Panc1 (cell line): Measurements from ENCODE around the gene CYP2A6. TPM values are rescaled to one million over a fixed set of nuclear protein-coding genes. Genes with fewer than 3 reads are reported as not detected.
"Not testable (repeated sequence)": the region's sequence is repeated elsewhere in the genome, so short reads cannot be mapped to it uniquely, and the experiment has no call there.

ENCODE experiments used
- ATAC-seq: fragments of 200-7000 bp; cut with Tn5 transposase; 2 replicates; pipeline ENCODE4 v1.9.1; 2020; ENCODE audit warnings: mild to moderate bottlenecking, moderate library complexity
- BruUV-seq: library from RNA; stranded (reverse); fragments of 400-500 nt; replicated peaks from 2 replicates; lab custom pipeline; 2021; lab: Mats Ljungman, UMichigan
- CTCF ChIA-PET: fragments of 300-600 bp; sonication (Branson Sonifier 250); formaldehyde crosslinking; loops from one replicate; lab custom pipeline; 2022; ENCODE audit warnings: antibody characterized with exemption; lab: Charles Lee
- POLR2A ChIA-PET: fragments of 300-600 bp; sonication (Branson Sonifier 250); formaldehyde crosslinking; loops from one replicate; lab custom pipeline; 2022; ENCODE audit warnings: antibody characterized with exemption; lab: Charles Lee
- DNase-seq: peaks from one replicate; pipeline ENCODE4 v3.0.0-alpha.2; 2010; ENCODE audit warnings: low read depth, low spot score
- H3K27ac ChIP-seq: 2 replicates; pipeline ENCODE4 v1.5.1; 2011; ENCODE audit warnings: mild to moderate bottlenecking, low read length, inconsistent platforms
- H3K27me3 ChIP-seq: fragments of 200-500 bp; sonication (Bioruptor generic); 2 replicates; pipeline ENCODE4 v1.6.0; 2014; ENCODE audit warnings: low read length, inconsistent platforms; ENCODE audit not compliant: control insufficient read depth, insufficient read depth
- H3K36me3 ChIP-seq: fragments of 200-500 bp; sonication (Bioruptor generic); 2 replicates; pipeline ENCODE4 v1.5.1; 2014; ENCODE audit warnings: inconsistent platforms, mild to moderate bottlenecking, low read length, moderate library complexity; ENCODE audit not compliant: control insufficient read depth, insufficient read depth
- H3K4me1 ChIP-seq: 2 replicates; pipeline ENCODE4 v1.5.1; 2011; ENCODE audit warnings: inconsistent platforms, mild to moderate bottlenecking, low read length, moderate library complexity; ENCODE audit not compliant: control insufficient read depth, insufficient read depth
- H3K4me3 ChIP-seq, 2 experiments: 2 replicates each; pipeline ENCODE4 v1.5.1; 2011 to 2012; ENCODE audit warnings: low read depth in 2 of 2, low read length in 2 of 2, mild to moderate bottlenecking in 2 of 2, inconsistent platforms in 1 of 2, moderate library complexity in 1 of 2
- H3K9me3 ChIP-seq: fragments of 200-500 bp; sonication (Bioruptor generic); 2 replicates; pipeline ENCODE4 v1.5.1; 2014; ENCODE audit warnings: low read depth, mild to moderate bottlenecking, inconsistent platforms, low read length, moderate library complexity; ENCODE audit not compliant: control insufficient read depth, insufficient read depth
- CTCF ChIP-seq: fragments of 450-650 bp; IDR thresholded peaks from 2 replicates; pipeline ENCODE4 v1.5.1; 2017; ENCODE audit warnings: mild to moderate bottlenecking
- POLR2AphosphoS5 ChIP-seq: IDR thresholded peaks from 2 replicates; pipeline ENCODE4 v1.6.1; 2012; ENCODE audit warnings: mild to moderate bottlenecking, low read depth, low read length, moderate library complexity
- REST ChIP-seq, 2 experiments: IDR thresholded peaks; 2 replicates each; pipeline ENCODE4 v1.6.1; 2011 to 2012; ENCODE audit warnings: low read depth in 2 of 2, control low read depth in 1 of 2, low read length in 1 of 2, mild to moderate bottlenecking in 1 of 2, moderate library complexity in 1 of 2; ENCODE audit not compliant: insufficient read depth in 1 of 2
- SIN3A ChIP-seq: IDR thresholded peaks from 2 replicates; pipeline ENCODE4 v1.6.1; 2012; ENCODE audit warnings: low read depth, mild to moderate bottlenecking, low read length, moderate library complexity, borderline replicate concordance; ENCODE audit not compliant: insufficient read depth
- TCF7L2 ChIP-seq: IDR thresholded peaks from 2 replicates; pipeline ENCODE4 v1.6.1; 2011; ENCODE audit warnings: mild to moderate bottlenecking, low read depth, low read length, inconsistent platforms
- in situ Hi-C: cut with HindIII; loops from 2 replicates; pipeline ENCODE4 v1.10.0; 2016; ENCODE audit warnings: low sequenced_read_pairs, low pct_unique_long_range_greater_than_20kb
- intact Hi-C: fragments of 100-400 bp; cut with micrococcal nuclease; formaldehyde crosslinking; loops from one replicate; pipeline ENCODE4 v1.10.0; 2022; ENCODE audit not compliant: unreplicated experiment
- total RNA-seq: library from RNA; stranded (reverse); gene quantifications from one replicate; pipeline ENCODE4 v1.2.1, GENCODE V29; 2021; ENCODE audit not compliant: unreplicated experiment

The CYP2A6 gene
- total RNA-seq, 1 experiment from 2014 or later = 0.41 TPM

GRCh38 chr19:40842012-40842411 is 8.2 kb downstream of the CYP2A6 start:
- POLR2A ChIA-PET, H3K27me3 ChIP-seq, H3K4me1 ChIP-seq, intact Hi-C loops, H3K36me3 ChIP-seq, ATAC-seq, CTCF ChIA-PET, H3K4me3 ChIP-seq, H3K9me3 ChIP-seq, H3K27ac ChIP-seq, DNase-seq, in situ Hi-C loops, BruUV-seq: not testable (repeated sequence)

GRCh38 chr19:40838477-40838876 is 11.8 kb downstream of the CYP2A6 start:
- CTCF ChIA-PET, H3K4me1 ChIP-seq, ATAC-seq, BruUV-seq, intact Hi-C loops, in situ Hi-C loops, H3K36me3 ChIP-seq, H3K27me3 ChIP-seq, DNase-seq, H3K27ac ChIP-seq, H3K4me3 ChIP-seq, H3K9me3 ChIP-seq: not testable (repeated sequence)
- POLR2A ChIA-PET = interaction anchor here (0.7 kb wide), 1 partner anchor 309 kb away, joined by 10 read pairs; no protein-coding TSS in a partner anchor

GRCh38 chr19:40836754-40837429 is 13.4 kb downstream of the CYP2A6 start:
- no TSS peak for BruUV-seq
- Histone ChIP-seq H3K36me3 (no peaks in the 10 kb centered on the region), H3K4me3 (no peak overlapping the region), H3K4me1 (no peaks in the 10 kb centered on the region), H3K9me3 (no peaks in the 10 kb centered on the region), H3K27me3 (no peaks in the 10 kb centered on the region), H3K27ac (no peak overlapping the region)
- ChIA-PET POLR2A (no interaction called here), CTCF (no interaction called here)
- no peak for TF ChIP-seq SIN3A
- no peak for TF ChIP-seq REST (IDR thresholded peaks at IDR 0.05; ENCODE audit: insufficient read depth in 1 of 2, low read depth in 2 of 2, low read length in 1 of 2)
- no peak for TF ChIP-seq POLR2AphosphoS5
- TF ChIP-seq TCF7L2 = no peak
- no peak for TF ChIP-seq CTCF
- ATAC-seq (no peak), DNase-seq (no peak)
- in situ Hi-C loops (no loop called here), intact Hi-C loops (no loop called here)

GRCh38 chr19:40833728-40834533 is 16.3 kb downstream of the CYP2A6 start:
- intact Hi-C loops, DNase-seq, H3K27me3 ChIP-seq, H3K9me3 ChIP-seq, in situ Hi-C loops, H3K27ac ChIP-seq, POLR2A ChIA-PET, ATAC-seq, H3K4me3 ChIP-seq, BruUV-seq, H3K4me1 ChIP-seq, H3K36me3 ChIP-seq: not testable (repeated sequence)
- CTCF ChIA-PET = interaction anchor here (0.6 kb wide), 1 partner anchor 31 kb away, joined by 5 read pairs; no protein-coding TSS in a partner anchor

GRCh38 chr19:40832431-40832790 is 17.8 kb downstream of the CYP2A6 start:
- DNase-seq, H3K36me3 ChIP-seq, H3K4me1 ChIP-seq, BruUV-seq, ATAC-seq, H3K4me3 ChIP-seq, intact Hi-C loops, H3K27me3 ChIP-seq, H3K9me3 ChIP-seq, in situ Hi-C loops, CTCF ChIA-PET, POLR2A ChIA-PET: not testable (repeated sequence)
- H3K27ac ChIP-seq = peak overlapping the region; percentile 29; the same call in 1 of the 2 replicates
